GM19035 (cell line): ENCODE results near the gene GCA.
A peak's percentile ranks its signal among the peaks of the same experiment; 100 is the strongest.

ENCODE experiments used
- ATAC-seq: cut with Tn5 transposase; IDR thresholded peaks from one replicate; pipeline ENCODE4 v1.9.1; 2021; ENCODE audit not compliant: unreplicated experiment

GCA gene

GRCh38 chr2:162327806-162328205 lies 16.1 kb upstream of the GCA start:
- no peak for ATAC-seq

GRCh38 chr2:162328424-162329157 lies 15.3 kb upstream of the GCA start:
- peak; percentile 76 for ATAC-seq

GRCh38 chr2:162330881-162331280 lies 13.1 kb upstream of the GCA start:
- no peak for ATAC-seq

GRCh38 chr2:162333968-162334367 lies 10.0 kb upstream of the GCA start:
- ATAC-seq, result no peak

GRCh38 chr2:162337868-162338267 lies 6.1 kb upstream of the GCA start:
- no peak for ATAC-seq

- no peak for ATAC-seq
Observed at GRCh38 chr2:162340822-162341221, 3.1 kb upstream of the GCA start.

GRCh38 chr2:162342321-162342720 lies 1.6 kb upstream of the GCA start:
- no peak for ATAC-seq

GRCh38 chr2:162342841-162343240 lies 1.1 kb upstream of the GCA start:
- ATAC-seq, result no peak

GRCh38 chr2:162343492-162343823 lies 474 bp upstream of the GCA start:
- ATAC-seq, result no peak

- ATAC-seq, result no peak
Observed at GRCh38 chr2:162344617-162344950, 652 bp downstream of the GCA start.

- no peak for ATAC-seq
Observed at GRCh38 chr2:162365392-162365791, 21.5 kb downstream of the GCA start.

- ATAC-seq, result no peak
Observed at GRCh38 chr2:162368494-162368893, 24.6 kb downstream of the GCA start.

GRCh38 chr2:162369551-162369950 lies 25.6 kb downstream of the GCA start:
- ATAC-seq, result no peak

GRCh38 chr2:162370931-162371330 lies 27.0 kb downstream of the GCA start:
- ATAC-seq, result no peak

GRCh38 chr2:162372818-162373217 lies 28.9 kb downstream of the GCA start:
- no peak for ATAC-seq

- peak; percentile 54 for ATAC-seq
Observed at GRCh38 chr2:162379719-162380580, 36.0 kb downstream of the GCA start.

- ATAC-seq, result no peak
Observed at GRCh38 chr2:162381851-162382250, 37.9 kb downstream of the GCA start.

- no peak for ATAC-seq
Observed at GRCh38 chr2:162382278-162382677, 38.3 kb downstream of the GCA start.

- no peak for ATAC-seq
Observed at GRCh38 chr2:162385536-162385935, 41.6 kb downstream of the GCA start.

GRCh38 chr2:162390801-162391200 lies 46.9 kb downstream of the GCA start:
- no peak for ATAC-seq

- no peak for ATAC-seq
Observed at GRCh38 chr2:162400336-162400735, 56.4 kb downstream of the GCA start.

- no peak for ATAC-seq
Observed at GRCh38 chr2:162401871-162402270, 57.9 kb downstream of the GCA start.

- ATAC-seq, result no peak
Observed at GRCh38 chr2:162403884-162404283, 60.0 kb downstream of the GCA start.
